ENCODE data around the gene PRLHR. TPM values are rescaled to one million over a fixed set of nuclear protein-coding genes. Genes with fewer than 3 reads are reported as not detected.

The PRLHR gene
- total RNA-seq, 1 donor from 2014 or later: not detected

- DNase-seq: no peak
- Histone ChIP-seq H3K9me3 (replicated peaks) (no peaks in the 10 kb centered on the region), H3K36me3 (no peaks in the 10 kb centered on the region), H3K4me1 (no peaks in the 10 kb centered on the region), H3K27me3 (ENCODE audit: low read depth) (peaks cover 68% of the 10 kb centered on the region), H3K4me3 (no peak overlapping the region), H3K27ac (replicated peaks) (no peak overlapping the region)
- TF ChIP-seq CTCF (IDR thresholded peaks at IDR 0.05; ENCODE audit: borderline replicate concordance): no peak
- intact Hi-C loops (cut with micrococcal nuclease): no loop called here
These were observed 49.0 kb downstream of the PRLHR start for GRCh38 chr10:118546479-118546878.

DNA sequence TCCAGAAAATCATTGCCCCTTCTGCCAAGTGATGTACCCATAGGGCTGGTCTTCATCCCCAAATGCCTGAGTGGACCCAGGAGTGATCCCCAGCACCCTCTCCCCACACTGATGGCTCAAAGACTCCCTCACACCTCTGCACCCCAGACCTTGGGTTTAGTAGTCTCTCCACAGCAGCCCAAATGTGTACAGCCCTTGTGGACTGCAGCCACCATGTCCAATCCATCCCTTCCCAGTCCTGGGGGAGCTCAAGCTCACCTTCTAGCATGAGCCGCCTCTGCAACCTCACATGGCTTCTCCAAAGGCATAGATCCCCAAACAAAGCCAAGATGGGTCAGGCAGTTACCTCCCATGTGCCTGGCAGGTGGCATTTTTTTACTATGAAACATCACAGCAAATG, 50.1 kb downstream of the PRLHR start:
- no peak for DNase-seq
- Histone ChIP-seq H3K27ac (replicated peaks) (no peak overlapping the region), H3K9me3 (replicated peaks) (no peaks in the 10 kb centered on the region), H3K27me3 (ENCODE audit: low read depth) (peaks cover 75% of the 10 kb centered on the region), H3K4me3 (no peak overlapping the region), H3K36me3 (no peaks in the 10 kb centered on the region), H3K4me1 (no peaks in the 10 kb centered on the region)
- TF ChIP-seq CTCF (IDR thresholded peaks at IDR 0.05; ENCODE audit: borderline replicate concordance): no peak
- intact Hi-C loops (cut with micrococcal nuclease): no loop called here

DNA sequence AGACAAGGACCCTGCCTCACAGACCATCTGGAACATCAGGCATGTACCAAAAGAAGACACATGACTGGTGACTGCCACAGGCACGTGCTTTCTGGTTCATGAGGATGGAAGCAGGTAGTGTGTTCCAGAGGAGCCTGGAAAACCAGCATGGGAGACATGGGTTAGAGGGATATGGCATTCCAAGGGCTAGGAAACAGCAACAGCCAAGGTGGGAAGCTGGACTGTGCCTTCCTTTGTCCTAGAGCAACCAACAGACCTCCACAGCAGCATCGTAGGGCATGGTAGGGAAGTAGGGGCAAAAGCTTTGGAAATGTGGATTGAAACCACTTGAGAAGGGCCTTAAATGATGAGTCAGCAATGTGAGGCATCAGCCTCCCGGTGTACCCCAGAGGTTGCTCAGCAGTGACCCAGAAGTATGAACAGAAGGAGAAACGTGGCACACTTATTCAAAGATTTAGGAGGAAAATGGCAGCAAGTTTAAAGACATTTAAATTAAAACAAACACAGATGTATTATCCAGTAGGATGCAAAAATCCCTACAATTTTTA, 51.0 kb downstream of the PRLHR start:
- TF ChIP-seq CTCF (IDR thresholded peaks at IDR 0.05; ENCODE audit: borderline replicate concordance): no peak
- Histone ChIP-seq H3K36me3 (no peaks in the 10 kb centered on the region), H3K4me1 (no peaks in the 10 kb centered on the region), H3K4me3 (no peak overlapping the region), H3K27me3 (ENCODE audit: low read depth) (peaks cover 73% of the 10 kb centered on the region), H3K9me3 (replicated peaks) (no peaks in the 10 kb centered on the region), H3K27ac (replicated peaks) (no peak overlapping the region)
- DNase-seq: no peak
- intact Hi-C loops (cut with micrococcal nuclease): no loop called here

- no peaks in the 10 kb centered on the region for H3K4me1 ChIP-seq
- peak; percentile 27 for DNase-seq
- intact Hi-C loops (cut with micrococcal nuclease): no loop called here
- peaks cover 72% of the 10 kb centered on the region for H3K27me3 ChIP-seq (ENCODE audit: low read depth)
- no peaks in the 10 kb centered on the region for H3K9me3 ChIP-seq (replicated peaks)
- H3K4me3 ChIP-seq: no peak overlapping the region
- H3K27ac ChIP-seq (replicated peaks): no peak overlapping the region
- peak; percentile 64 for TF ChIP-seq CTCF (IDR thresholded peaks at IDR 0.05; ENCODE audit: borderline replicate concordance)
- H3K36me3 ChIP-seq: no peaks in the 10 kb centered on the region
These were observed 51.6 kb downstream of the PRLHR start for GRCh38 chr10:118543714-118544400.

GRCh38 chr10:118542745-118543144, 52.7 kb downstream of the PRLHR start:
- H3K4me1 ChIP-seq: no peaks in the 10 kb centered on the region
- DNase-seq: no peak
- no peak overlapping the region for H3K4me3 ChIP-seq
- no peak for TF ChIP-seq CTCF (IDR thresholded peaks at IDR 0.05; ENCODE audit: borderline replicate concordance)
- no peak overlapping the region for H3K27ac ChIP-seq (replicated peaks)
- intact Hi-C loops (cut with micrococcal nuclease): no loop called here
- no peaks in the 10 kb centered on the region for H3K36me3 ChIP-seq
- H3K9me3 ChIP-seq (replicated peaks): peaks cover 5% of the 10 kb centered on the region
- peaks cover 71% of the 10 kb centered on the region for H3K27me3 ChIP-seq (ENCODE audit: low read depth)
